ENCODE measurements around the gene S100A5.

S100A5 gene

GRCh38 chr1:153534226-153534924, 6.4 kb downstream of the S100A5 start:
- H3K9ac ChIP-seq (ENCODE audit: insufficient read length, low read depth) = no peak overlapping the region
- no peak for DNase-seq (ENCODE audit: low read depth, low spot score)
- H3K4me1 ChIP-seq (ENCODE audit: insufficient read depth, insufficient read length) = peaks cover 13% of the 10 kb centered on the region

GRCh38 chr1:153533689-153534201, 7.0 kb downstream of the S100A5 start:
- Histone ChIP-seq H3K4me1 (ENCODE audit: insufficient read depth, insufficient read length) (peaks cover 13% of the 10 kb centered on the region), H3K9ac (ENCODE audit: insufficient read length, low read depth) (peak overlapping the region; percentile 46), H3K36me3 (ENCODE audit: insufficient read depth, insufficient read length, low read length) (no peaks in the 10 kb centered on the region), H3K4me3 (ENCODE audit: insufficient read length, low read depth) (no peak overlapping the region), H3K27me3 (ENCODE audit: insufficient read depth, insufficient read length) (no peaks in the 10 kb centered on the region), H3K9me3 (ENCODE audit: insufficient read depth, low read length) (no peaks in the 10 kb centered on the region)
- no peak for TF ChIP-seq ZNF274 (IDR thresholded peaks at IDR 0.05; ENCODE audit: low read depth, low read length)
- TF ChIP-seq SUZ12 (IDR thresholded peaks at IDR 0.05; ENCODE audit: extremely low read depth, insufficient read depth, insufficient read length) = no peak
- TF ChIP-seq YY1 (IDR thresholded peaks at IDR 0.05; ENCODE audit: insufficient read depth, insufficient read length) = no peak
- no peak for DNase-seq (ENCODE audit: low read depth, low spot score)

More at GRCh38 chr1:153534226-153534924, 6.4 kb downstream of the S100A5 start:
- no peak for TF ChIP-seq ZNF274 (IDR thresholded peaks at IDR 0.05; ENCODE audit: low read depth, low read length)
- no peak for TF ChIP-seq SUZ12 (IDR thresholded peaks at IDR 0.05; ENCODE audit: extremely low read depth, insufficient read depth, insufficient read length)
- no peak for TF ChIP-seq YY1 (IDR thresholded peaks at IDR 0.05; ENCODE audit: insufficient read depth, insufficient read length)
- no peaks in the 10 kb centered on the region for H3K36me3 ChIP-seq (ENCODE audit: insufficient read depth, insufficient read length, low read length)
- no peak overlapping the region for H3K4me3 ChIP-seq (ENCODE audit: insufficient read length, low read depth)
- H3K9me3 ChIP-seq (ENCODE audit: insufficient read depth, low read length) = no peaks in the 10 kb centered on the region
- no peaks in the 10 kb centered on the region for H3K27me3 ChIP-seq (ENCODE audit: insufficient read depth, insufficient read length)

- H3K4me3 ChIP-seq (ENCODE audit: insufficient read length, low read depth) = peak overlapping the region; percentile 5
- no peaks in the 10 kb centered on the region for H3K36me3 ChIP-seq (ENCODE audit: insufficient read depth, insufficient read length, low read length)
- H3K27me3 ChIP-seq (ENCODE audit: insufficient read depth, insufficient read length) = no peaks in the 10 kb centered on the region
- no peaks in the 10 kb centered on the region for H3K9me3 ChIP-seq (ENCODE audit: insufficient read depth, low read length)
- TF ChIP-seq ZNF274 (IDR thresholded peaks at IDR 0.05; ENCODE audit: low read depth, low read length) (no peak), YY1 (IDR thresholded peaks at IDR 0.05; ENCODE audit: insufficient read depth, insufficient read length) (no peak), SUZ12 (IDR thresholded peaks at IDR 0.05; ENCODE audit: extremely low read depth, insufficient read depth, insufficient read length) (no peak)
- H3K9ac ChIP-seq (ENCODE audit: insufficient read length, low read depth) = peak overlapping the region; percentile 46
- peak; percentile 92 for DNase-seq (ENCODE audit: low read depth, low spot score)
- H3K4me1 ChIP-seq (ENCODE audit: insufficient read depth, insufficient read length) = peaks cover 13% of the 10 kb centered on the region
Observed at GRCh38 chr1:153532769-153533599, 7.8 kb downstream of the S100A5 start.

- H3K36me3 ChIP-seq (ENCODE audit: insufficient read depth, insufficient read length, low read length) = no peaks in the 10 kb centered on the region
- peaks cover 14% of the 10 kb centered on the region for H3K4me1 ChIP-seq (ENCODE audit: insufficient read depth, insufficient read length)
- no peak for DNase-seq (ENCODE audit: low read depth, low spot score)
- TF ChIP-seq SUZ12 (IDR thresholded peaks at IDR 0.05; ENCODE audit: extremely low read depth, insufficient read depth, insufficient read length) (no peak), ZNF274 (IDR thresholded peaks at IDR 0.05; ENCODE audit: low read depth, low read length) (no peak), YY1 (IDR thresholded peaks at IDR 0.05; ENCODE audit: insufficient read depth, insufficient read length) (no peak)
- no peaks in the 10 kb centered on the region for H3K27me3 ChIP-seq (ENCODE audit: insufficient read depth, insufficient read length)
- no peaks in the 10 kb centered on the region for H3K9me3 ChIP-seq (ENCODE audit: insufficient read depth, low read length)
- no peak overlapping the region for H3K9ac ChIP-seq (ENCODE audit: insufficient read length, low read depth)
- no peak overlapping the region for H3K4me3 ChIP-seq (ENCODE audit: insufficient read length, low read depth)
Observed at GRCh38 chr1:153532181-153532580, 8.6 kb downstream of the S100A5 start.

GRCh38 chr1:153531638-153532037, 9.1 kb downstream of the S100A5 start:
- H3K27me3 ChIP-seq (ENCODE audit: insufficient read depth, insufficient read length) = no peaks in the 10 kb centered on the region
- no peak overlapping the region for H3K9ac ChIP-seq (ENCODE audit: insufficient read length, low read depth)
- H3K36me3 ChIP-seq (ENCODE audit: insufficient read depth, insufficient read length, low read length) = no peaks in the 10 kb centered on the region
- TF ChIP-seq SUZ12 (IDR thresholded peaks at IDR 0.05; ENCODE audit: extremely low read depth, insufficient read depth, insufficient read length) = no peak
- no peak for TF ChIP-seq ZNF274 (IDR thresholded peaks at IDR 0.05; ENCODE audit: low read depth, low read length)
- TF ChIP-seq YY1 (IDR thresholded peaks at IDR 0.05; ENCODE audit: insufficient read depth, insufficient read length) = no peak
- H3K9me3 ChIP-seq (ENCODE audit: insufficient read depth, low read length) = no peaks in the 10 kb centered on the region
- no peak overlapping the region for H3K4me3 ChIP-seq (ENCODE audit: insufficient read length, low read depth)
- DNase-seq (ENCODE audit: low read depth, low spot score) = no peak
- peaks cover 15% of the 10 kb centered on the region for H3K4me1 ChIP-seq (ENCODE audit: insufficient read depth, insufficient read length)

- no peak for DNase-seq (ENCODE audit: low read depth, low spot score)
- peaks cover 9% of the 10 kb centered on the region for H3K4me1 ChIP-seq (ENCODE audit: insufficient read depth, insufficient read length)
- no peak overlapping the region for H3K4me3 ChIP-seq (ENCODE audit: insufficient read length, low read depth)
- H3K9ac ChIP-seq (ENCODE audit: insufficient read length, low read depth) = no peak overlapping the region
- no peaks in the 10 kb centered on the region for H3K9me3 ChIP-seq (ENCODE audit: insufficient read depth, low read length)
- H3K36me3 ChIP-seq (ENCODE audit: insufficient read depth, insufficient read length, low read length) = no peaks in the 10 kb centered on the region
- no peaks in the 10 kb centered on the region for H3K27me3 ChIP-seq (ENCODE audit: insufficient read depth, insufficient read length)
- TF ChIP-seq YY1 (IDR thresholded peaks at IDR 0.05; ENCODE audit: insufficient read depth, insufficient read length) = no peak
- TF ChIP-seq ZNF274 (IDR thresholded peaks at IDR 0.05; ENCODE audit: low read depth, low read length) = no peak
- no peak for TF ChIP-seq SUZ12 (IDR thresholded peaks at IDR 0.05; ENCODE audit: extremely low read depth, insufficient read depth, insufficient read length)
Observed at GRCh38 chr1:153527683-153528040, 13.1 kb downstream of the S100A5 start.

Measured in NT2/D1 (cell line).